GM18517 (cell line): Measurements from ENCODE around the gene STK26.
A peak's percentile ranks its signal among the peaks of the same experiment; 100 is the strongest.
"Not testable (repeated sequence)": the region's sequence is repeated elsewhere in the genome, so short reads cannot be mapped to it uniquely, and the experiment has no call there.

Experiments
- ATAC-seq: cut with Tn5 transposase; IDR thresholded peaks from one replicate; pipeline ENCODE4 v1.9.1; 2021; ENCODE audit warnings: mild to moderate bottlenecking, moderate library complexity; ENCODE audit not compliant: unreplicated experiment

STK26 gene

DNA sequence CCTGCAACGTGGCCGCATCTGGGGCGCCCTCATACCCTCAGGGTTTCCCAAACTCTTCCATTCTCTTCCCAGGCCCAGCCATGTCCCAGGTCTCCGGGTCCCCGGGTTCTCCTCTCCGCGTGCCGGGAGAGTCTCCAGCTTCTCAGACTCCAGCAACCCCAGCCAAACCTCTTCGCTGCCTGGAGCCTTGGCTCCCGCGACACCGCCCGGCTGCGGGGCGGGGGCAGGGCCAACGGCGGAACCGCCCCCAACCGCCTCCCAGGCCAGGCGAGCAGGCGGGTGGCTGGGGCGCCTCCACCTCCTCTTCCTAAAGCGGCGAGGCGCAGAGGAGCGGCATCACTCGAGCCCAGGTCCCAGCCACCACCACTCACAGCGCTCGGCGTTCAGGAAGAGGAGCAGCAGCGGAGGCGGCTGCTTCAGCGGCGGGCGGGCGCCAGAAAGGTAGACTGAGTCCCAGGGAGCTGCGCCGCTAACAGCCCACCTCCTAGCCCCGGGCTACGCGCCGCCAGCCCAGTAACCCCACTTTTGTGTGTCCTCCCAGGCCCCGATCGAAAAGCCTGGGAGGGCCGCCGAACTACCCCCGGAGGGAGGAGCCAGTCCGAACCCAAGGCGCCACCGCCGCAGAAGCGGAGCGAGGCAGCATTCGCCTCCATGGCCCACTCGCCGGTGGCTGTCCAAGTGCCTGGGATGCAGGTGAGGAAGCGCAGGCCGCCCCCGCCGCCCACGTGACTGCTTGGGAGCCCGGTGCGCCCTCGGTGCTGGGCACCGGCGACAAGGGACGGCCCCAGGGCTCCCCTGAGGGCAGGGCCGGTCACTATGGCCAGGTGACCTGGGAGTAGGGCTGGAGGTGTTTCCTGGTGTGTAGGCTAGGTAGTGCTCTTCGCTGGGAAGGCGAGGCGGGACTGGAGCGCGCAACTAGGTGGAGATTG is at the start of gene STK26:
STK26 (plus strand) TSS at position 336 of the 929 bp plus-strand sequence; CDS start at position 652, 316 bp downstream.
- peak; percentile 69 for ATAC-seq

DNA sequence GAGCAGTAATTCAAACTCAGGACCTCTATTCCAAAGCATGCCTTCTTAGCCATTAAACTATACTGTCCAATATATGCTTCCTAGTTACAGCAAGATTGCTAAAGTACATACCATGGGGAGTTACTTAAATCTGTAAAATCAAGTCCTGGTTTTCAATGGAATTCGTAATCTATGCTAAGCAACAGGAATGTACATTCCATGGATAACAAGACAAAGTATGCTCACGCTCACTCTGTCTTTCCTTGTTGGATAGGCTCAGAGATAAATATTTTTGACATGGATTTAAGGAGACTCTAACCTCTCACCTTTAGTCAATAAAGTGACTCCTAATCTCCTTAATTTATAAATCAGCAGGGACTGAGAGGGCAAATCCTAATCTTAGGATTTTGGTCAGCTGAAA is 47.3 kb upstream of the STK26 start:
- ATAC-seq: no peak

DNA sequence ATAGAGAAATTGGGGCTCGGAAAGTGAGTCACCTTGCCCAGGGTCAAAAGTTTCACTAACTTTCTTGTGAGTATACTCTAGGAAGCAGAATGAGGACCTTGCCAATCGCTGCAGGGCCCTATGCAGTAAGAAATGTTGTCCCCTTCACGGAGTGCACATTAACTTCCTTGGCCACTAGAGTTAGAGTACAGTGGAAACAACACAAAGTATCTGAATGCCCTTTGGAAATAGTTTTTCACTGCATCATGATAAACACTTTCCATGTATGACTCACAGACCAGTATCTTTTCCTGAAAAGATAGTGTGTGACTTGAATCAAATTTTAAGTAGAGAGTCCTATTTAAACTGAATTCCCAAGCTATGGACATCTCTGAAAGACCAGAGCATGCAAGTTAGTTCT is 45.5 kb upstream of the STK26 start:
- no peak for ATAC-seq

DNA sequence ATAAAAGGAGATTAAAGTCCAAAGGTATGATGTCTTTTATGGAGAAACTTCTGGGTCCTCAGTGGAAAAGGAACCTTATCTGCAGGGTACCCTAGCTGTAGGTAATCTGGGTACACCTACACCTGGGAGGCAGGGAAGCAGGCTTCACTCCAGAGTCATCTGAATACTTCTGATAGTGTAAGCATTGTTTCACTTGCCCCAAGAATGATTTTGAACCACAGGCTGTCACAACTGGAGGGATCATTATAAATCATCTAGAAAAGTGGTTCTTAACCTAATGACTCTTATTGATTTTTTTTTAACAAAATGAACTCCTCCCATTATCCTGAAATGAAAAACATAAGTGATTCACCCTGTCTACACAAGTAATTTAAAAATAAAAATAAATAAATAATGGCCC is 44.0 kb upstream of the STK26 start:
- no peak for ATAC-seq

DNA sequence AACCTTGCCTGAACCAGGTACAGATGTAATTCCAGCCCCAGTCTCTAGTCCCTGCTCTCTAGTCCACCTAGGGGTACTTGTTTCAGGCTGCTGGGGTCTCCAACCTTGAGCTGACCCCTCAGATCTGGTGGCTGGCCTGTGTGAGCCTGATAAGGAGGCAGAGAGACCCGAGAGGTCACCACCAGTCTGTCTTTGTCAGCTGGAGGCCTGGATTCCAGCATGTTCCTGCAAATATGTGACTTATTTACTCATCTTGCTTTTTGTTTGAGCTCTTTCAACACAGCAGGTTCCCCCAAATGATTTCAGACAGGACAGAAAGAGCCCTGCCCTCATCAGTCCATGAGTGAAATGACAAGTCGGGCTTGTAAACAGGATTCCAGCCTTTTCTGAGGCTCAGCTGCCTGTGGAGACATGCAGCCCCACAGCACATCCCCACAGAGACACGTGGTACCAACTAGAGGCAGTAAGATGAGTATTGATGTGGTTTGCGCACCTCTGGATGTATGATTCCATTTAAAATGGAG is 37.5 kb upstream of the STK26 start:
- ATAC-seq: no peak

DNA sequence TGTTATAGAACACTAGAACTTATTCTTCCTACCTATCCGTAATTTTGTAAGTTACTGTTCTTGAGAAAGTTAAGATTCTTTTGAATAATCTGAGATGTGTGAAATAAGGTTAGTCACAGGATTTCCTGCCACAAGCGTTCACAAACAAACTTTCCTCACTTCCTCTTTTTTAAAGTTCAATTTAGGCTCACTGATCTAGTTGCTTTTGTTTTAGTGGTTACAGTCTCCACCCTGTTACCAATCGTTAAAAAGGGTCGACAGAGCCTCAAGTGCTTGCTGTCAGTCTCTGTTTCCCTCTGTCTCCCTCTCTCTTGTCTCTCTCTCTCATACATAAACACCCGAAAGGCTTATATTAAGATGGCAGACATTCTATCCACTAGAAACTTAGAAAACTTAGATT is 35.9 kb upstream of the STK26 start:
- ATAC-seq: peak; percentile 100

DNA sequence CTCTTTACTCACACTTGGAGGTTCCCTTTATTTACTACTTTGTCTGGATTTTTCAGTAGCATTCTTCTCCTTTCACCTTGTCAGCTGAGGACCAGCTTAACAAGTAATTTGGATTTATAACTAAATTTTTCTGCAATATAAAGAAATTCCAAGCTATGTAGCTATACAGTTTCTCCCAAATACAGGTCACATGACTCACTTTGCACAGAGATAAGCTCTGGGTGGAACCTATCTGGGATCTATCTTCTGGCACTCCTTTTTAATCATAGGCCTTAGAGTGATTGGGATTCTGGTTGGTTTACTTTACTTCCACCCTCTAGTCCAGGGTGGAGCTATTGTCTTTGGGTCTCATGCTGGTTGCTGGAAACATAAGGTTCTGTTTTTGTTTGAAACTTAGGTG is 34.9 kb upstream of the STK26 start:
- ATAC-seq: no peak

DNA sequence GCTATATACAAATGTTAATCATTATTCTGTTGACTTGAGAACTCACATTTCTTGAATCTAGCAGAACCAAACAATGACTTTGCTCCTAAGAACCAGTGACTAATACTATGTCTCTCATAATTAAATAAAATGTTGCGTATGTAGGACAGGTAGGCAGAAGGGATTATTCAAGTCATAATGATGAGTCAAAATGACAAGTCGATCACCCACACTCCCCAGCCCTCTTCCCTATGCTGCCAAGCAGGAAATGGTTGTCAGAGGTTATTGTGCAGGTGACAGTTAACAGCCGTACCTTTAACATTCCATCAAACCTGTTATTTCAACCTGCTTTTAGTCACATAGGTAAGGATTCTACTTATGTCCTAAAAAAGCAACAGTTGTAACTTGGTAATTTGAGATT is 22.0 kb upstream of the STK26 start:
- ATAC-seq: no peak

DNA sequence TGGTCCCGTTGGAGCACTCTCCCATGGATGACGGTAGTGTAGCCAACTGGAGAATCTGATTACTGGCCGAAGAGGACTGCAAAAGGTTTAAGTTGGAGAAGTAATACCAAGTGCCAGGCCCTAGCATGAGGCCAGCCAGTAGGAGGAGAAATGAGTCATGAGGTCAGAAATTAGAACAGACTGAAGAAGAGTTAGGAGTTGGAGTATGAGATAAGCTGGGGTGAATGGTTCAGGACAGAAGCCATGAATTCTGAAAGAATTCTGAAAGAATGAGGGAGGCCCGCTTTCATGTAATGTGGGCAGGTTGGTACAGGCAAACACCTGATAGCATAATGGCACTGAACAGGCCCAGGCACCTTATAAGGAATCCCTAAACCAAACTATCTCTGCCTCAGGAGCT is 18.4 kb upstream of the STK26 start:
- ATAC-seq: no peak

DNA sequence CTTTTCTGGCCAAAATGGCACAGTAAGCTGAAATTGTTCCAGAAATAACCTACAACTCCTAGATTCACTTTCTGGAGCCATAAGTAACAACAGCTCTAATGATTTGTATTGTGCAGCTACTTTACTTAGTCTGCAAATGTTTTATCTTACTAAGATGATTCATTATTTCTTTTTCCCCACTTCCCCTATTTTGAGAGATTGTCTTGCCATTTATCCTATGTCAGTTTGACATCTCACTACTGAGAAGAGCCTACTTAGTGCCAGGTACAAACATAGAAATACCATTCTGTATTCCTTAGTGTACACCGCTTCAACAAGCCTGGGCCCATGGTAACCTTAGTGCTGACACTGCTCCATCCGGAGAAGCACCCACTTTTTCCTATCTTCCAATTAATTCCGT is 13.8 kb upstream of the STK26 start:
- no peak for ATAC-seq

DNA sequence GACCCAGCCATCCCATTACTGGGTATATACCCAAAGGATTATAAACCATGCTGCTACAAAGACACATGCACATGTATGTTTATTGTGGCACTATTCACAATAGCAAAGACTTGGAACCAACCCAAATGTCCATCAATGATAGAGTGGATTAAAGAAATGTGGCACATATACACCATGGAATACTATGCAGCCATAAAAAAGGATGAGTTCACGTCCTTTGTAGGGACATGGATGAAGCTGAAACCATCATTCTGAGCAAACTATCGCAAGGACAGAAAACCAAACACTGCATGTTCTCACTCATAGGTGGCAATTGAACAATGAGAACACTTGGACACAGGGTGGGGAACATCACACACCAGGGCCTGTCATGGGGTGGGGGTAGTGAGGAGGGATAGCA is 12.9 kb upstream of the STK26 start:
- ATAC-seq: not testable (repeated sequence)

DNA sequence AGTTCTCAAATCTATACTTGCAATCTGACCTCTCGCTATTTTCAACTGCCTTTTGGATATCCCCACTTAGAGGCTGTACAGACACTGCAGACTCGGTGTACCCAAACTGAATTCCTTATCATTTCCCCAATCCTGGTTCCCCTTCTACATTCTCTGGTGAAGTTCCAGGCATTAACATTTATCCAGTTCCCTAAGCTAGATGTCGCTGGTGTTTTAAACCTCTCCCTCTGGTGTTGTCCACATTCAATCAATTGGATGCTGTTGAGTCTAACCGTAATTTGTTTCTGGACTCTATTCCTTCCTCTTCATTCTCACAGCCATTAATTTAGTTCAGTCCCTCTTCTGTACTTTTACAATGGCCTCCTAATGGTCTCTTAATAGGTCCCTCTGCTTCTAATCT is 7.2 kb upstream of the STK26 start:
- no peak for ATAC-seq

DNA sequence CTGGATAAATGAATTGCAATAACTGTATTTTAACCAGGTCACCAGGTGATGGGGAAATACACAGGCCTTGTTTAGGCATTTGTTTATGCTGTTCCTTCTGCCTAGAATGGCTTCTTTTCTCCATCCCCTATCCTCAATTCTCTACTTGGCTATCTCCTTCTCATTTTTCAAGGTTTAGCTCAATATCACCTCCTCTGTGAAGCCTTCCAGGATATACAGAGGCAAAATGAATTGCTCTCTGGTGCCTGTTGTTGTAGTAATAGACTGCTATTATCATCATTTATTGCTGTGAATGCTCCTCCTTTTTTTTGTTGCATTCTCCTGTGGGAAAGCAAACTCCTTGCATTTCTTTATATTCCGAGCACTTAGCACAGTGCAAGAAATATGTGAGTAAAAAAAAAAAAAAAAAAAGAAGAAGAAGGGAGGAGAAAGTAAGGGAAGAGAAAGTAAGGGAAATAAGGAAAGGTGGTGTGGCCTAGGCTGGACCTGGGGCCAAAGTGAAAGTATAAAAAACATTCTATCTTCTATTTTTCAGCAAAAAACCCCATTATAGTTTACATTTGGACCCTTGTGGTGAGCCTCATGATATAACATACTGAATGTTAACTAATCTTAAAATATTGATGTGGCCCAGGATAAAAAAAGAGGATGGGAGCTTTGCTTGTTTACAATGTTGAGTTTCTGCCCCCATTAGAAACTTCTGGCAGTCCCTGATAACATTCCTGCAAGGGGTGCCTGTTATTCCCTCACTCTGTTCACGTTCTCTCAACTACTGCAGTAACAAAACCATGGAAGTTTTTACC is 6.3 kb upstream of the STK26 start:
- no peak for ATAC-seq

DNA sequence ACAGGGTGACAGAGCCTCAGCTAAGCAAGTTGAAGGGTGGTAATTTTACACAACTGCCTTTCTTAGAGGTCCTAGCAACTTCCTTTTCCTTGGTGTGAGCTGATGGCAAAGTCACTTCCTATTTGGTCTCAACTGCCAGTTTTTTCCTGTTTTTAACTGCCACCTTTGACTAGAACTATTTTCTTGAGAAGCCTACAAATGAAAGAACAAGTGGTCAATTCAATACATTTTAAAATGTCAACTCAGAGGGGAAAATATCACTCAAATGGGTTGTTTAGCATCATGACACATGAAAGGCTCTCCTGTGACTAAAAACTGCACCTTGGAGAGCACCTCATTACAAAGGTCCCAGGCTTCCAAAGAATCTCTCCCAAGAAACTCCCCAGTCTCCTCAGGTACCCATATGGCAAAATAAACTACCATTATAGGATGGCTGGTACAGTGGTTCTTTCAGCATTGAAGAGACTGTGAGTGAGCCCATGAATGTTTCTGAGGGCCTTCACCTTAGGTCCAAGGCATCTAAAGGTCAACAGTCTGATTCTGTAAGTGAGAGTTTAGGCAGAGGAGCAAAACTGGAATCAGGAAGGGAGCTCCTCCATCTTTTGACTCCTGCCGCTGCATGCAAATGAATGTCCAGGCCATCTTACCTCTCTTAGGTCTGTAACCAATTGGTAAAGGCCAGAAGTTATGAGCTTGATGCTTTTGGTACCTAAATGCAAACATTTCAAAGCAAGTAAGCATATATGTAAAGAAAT is 5.5 kb upstream of the STK26 start:
- ATAC-seq: no peak

DNA sequence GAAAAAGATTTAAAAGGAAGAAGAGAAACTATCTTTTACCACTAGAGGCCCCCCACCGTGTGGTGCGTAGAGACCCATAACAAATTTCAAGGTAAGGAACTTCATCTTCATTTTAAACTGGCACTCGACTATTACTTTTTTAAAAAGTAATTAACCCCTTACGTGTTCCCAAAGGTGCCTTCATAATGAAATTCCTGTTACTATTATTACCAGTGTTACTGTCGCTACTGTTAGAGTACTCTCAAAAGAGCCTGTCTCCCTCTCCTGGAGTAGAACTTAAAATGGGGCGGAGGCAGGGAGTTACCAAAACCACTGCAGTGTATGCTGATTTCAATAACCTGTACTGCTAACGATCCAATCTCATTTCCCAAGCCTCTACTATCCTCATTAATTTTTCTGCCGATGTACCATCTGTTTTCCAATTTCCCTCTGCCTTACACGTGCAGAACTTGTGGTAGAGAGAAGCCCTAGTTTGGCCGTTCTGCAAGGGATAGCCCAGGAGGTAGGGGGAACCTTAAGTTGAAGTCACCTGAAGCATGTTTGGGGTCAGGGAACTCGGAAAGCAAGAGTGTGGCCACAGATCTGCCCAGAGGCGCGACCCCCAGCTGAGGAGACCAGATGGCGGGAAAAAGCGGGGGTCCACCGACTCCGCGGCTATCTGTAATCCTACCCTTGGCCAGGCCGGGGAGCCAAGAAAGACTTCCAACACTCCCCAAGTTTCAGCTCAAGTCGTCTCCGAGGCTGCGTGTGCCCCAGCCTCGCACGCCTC is 720 bp upstream of the STK26 start:
- peak; percentile 27 for ATAC-seq

DNA sequence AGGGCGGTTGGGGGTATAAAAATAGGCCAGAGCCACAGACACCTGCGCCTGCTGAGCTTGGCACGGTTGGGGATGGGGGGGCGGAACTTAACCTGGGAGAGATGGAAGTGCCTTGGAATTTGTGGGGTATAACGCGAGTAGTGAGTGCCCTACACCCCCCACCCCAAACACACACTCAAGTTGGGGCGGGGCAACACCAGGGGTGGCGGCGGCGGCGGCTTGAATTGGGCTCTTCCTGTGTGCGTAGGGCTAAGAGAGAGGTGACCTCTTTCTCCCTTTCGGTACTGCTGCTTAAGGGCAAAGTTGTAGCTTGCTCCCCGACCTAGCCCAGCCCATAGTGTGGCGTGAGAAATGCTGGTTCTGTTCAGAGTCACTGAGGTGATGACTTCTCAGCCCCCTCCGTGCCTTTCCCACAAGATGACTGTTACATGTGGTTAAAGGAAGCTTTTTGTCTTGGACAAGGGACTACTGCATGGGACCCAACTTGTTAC is 839 bp downstream of the STK26 start:
- ATAC-seq: peak; percentile 37

DNA sequence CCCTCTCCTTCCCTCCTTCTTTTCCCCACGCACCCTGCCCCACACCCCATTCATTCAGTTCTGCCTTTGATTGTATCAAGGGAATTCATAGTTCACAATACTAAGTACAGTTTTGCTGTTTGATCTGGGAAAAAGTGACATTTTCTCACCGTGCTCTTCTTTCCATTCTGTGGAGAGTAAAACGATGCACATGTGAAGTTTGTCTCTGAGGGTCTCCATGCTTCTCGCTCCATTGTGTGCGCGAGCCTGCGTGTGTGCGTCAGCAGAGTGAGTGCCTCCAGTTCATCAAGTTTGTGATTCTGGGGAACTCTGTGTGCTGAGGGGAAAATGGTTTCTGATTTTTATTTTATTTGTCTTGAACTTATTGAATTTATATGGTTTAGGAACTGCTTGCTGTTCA is 1.9 kb downstream of the STK26 start:
- no peak for ATAC-seq

DNA sequence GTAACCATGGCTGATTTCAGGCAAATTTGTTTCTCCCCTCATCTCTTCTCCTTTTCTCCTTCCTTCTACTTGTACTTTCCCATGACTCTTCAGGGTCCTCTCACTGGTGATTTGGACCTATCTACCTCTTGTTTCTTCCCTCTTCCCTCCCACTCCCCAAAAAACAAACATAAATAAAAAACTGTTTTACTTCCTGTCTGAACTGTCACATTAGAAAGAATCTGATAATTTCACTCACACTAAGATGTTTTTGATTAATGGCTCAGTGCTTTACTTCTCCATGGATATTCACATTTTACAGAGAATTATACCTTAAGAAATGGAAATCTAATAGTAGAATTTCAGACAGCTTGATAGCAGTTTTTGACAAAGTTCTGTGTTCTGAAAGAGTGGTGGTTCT is 7.2 kb downstream of the STK26 start:
- ATAC-seq: no peak

DNA sequence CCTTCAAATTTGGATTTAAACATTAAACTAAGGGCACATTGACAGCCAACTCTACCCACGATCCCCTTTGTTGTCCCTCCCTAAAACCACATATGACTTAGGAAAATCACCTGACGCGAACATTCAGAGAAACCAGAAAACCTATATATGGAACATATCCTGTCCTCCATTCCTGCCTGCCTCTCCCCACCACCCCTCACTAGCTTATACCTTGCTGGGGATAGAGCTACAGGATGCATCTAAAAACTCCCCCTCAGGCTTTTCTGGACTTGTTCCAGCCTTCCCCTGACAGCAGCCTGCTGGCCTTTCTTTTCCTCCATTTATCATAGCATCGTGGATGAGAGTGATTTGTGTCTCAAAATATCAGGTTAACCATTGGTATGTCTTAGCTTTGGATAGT is 8.8 kb downstream of the STK26 start:
- ATAC-seq: no peak

DNA sequence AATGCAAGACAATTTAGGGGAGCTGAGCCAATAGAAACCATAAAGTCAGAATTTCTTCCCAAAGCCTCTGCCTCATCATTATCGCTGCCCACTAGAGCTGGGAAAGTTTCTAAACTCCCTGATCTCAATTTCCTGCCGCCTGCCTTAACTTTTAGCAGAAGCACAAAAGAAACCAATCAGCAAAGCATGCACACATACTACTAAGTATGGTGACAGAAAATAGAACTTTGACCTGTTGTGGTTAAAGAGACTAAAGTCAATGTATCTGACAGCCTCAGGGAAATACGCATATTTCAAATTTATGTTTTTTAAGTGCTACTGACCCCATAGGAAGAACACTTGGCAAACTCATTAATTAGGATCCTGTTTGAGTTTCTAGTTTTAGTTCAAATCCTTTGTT is 10.1 kb downstream of the STK26 start:
- ATAC-seq: no peak
